Measurements from ENCODE around the gene NRG3.

NRG3 gene

GRCh38 chr10:82742478-82742877 is 867.5 kb downstream of the NRG3 start:
- DNase-seq = no peak

- no peak for DNase-seq
Observed at GRCh38 chr10:82742898-82743297, 867.9 kb downstream of the NRG3 start.

GRCh38 chr10:82750538-82750937 is 875.5 kb downstream of the NRG3 start:
- no peak for DNase-seq

- DNase-seq = no peak
Observed at GRCh38 chr10:82757397-82757796, 882.4 kb downstream of the NRG3 start.

- no peak for DNase-seq
Observed at GRCh38 chr10:82757901-82758300, 882.9 kb downstream of the NRG3 start.

- no peak for DNase-seq
Observed at GRCh38 chr10:82759050-82759449, 884.1 kb downstream of the NRG3 start.

GRCh38 chr10:82762641-82763040 is 887.6 kb downstream of the NRG3 start:
- no peak for DNase-seq

- DNase-seq = no peak
Observed at GRCh38 chr10:82768040-82768439, 893.0 kb downstream of the NRG3 start.

GRCh38 chr10:82778908-82779307 is 903.9 kb downstream of the NRG3 start:
- DNase-seq = no peak

- DNase-seq = no peak
Observed at GRCh38 chr10:82796510-82796909, 921.5 kb downstream of the NRG3 start.

- no peak for DNase-seq
Observed at GRCh38 chr10:82801289-82801688, 926.3 kb downstream of the NRG3 start.

GRCh38 chr10:82811621-82812020 is 936.6 kb downstream of the NRG3 start:
- no peak for DNase-seq

GRCh38 chr10:82813856-82814255 is 938.9 kb downstream of the NRG3 start:
- DNase-seq = no peak

GRCh38 chr10:82814635-82815034 is 939.6 kb downstream of the NRG3 start:
- DNase-seq = no peak

GRCh38 chr10:82815680-82816079 is 940.7 kb downstream of the NRG3 start:
- no peak for DNase-seq

- DNase-seq = no peak
Observed at GRCh38 chr10:82817676-82818422, 942.9 kb downstream of the NRG3 start.

- no peak for DNase-seq
Observed at GRCh38 chr10:82821043-82821442, 946.0 kb downstream of the NRG3 start.

GRCh38 chr10:82826132-82826531 is 951.1 kb downstream of the NRG3 start:
- no peak for DNase-seq

- DNase-seq = no peak
Observed at GRCh38 chr10:82827901-82828300, 952.9 kb downstream of the NRG3 start.

- DNase-seq = no peak
Observed at GRCh38 chr10:82847242-82847641, 972.2 kb downstream of the NRG3 start.

GRCh38 chr10:82850191-82850590 is 975.2 kb downstream of the NRG3 start:
- DNase-seq = no peak

GRCh38 chr10:82856957-82857613 is 982.1 kb downstream of the NRG3 start:
- no peak for DNase-seq

GRCh38 chr10:82861889-82862288 is 986.9 kb downstream of the NRG3 start:
- no peak for DNase-seq

GRCh38 chr10:82865366-82865765 is 990.4 kb downstream of the NRG3 start:
- no peak for DNase-seq
